ENCODE results near the gene ZNF90.
"Not testable (repeated sequence)": the region's sequence is repeated elsewhere in the genome, so short reads cannot be mapped to it uniquely, and the experiment has no call there.

The ZNF90 gene

GRCh38 chr19:20077791-20078463 is at the start of gene ZNF90:
Gene ZNF90 (plus strand): TSS chr19:20078000. CDS start chr19:20078133, 133 bp downstream.
- peak; percentile 92 for DNase-seq

DNA sequence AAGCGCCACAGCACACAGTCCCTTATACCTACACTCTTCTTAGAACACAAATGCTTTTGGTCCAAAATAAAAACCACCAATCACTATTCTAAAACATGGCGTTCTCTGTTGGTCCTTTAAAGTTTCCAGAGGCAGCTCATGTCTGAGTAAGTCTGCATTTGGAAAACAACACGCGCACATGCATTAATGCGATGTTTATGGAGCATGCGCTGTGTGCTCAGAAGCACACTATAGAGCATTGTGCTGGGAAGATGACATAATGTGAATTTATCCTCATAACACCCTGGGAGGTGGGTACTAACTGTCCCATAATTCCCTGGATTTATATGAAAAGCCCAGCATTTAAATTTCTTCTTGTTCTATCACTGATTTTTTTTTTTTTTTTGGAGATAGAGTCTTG is 49.2 kb upstream of the ZNF90 start:
- no peak for DNase-seq

DNA sequence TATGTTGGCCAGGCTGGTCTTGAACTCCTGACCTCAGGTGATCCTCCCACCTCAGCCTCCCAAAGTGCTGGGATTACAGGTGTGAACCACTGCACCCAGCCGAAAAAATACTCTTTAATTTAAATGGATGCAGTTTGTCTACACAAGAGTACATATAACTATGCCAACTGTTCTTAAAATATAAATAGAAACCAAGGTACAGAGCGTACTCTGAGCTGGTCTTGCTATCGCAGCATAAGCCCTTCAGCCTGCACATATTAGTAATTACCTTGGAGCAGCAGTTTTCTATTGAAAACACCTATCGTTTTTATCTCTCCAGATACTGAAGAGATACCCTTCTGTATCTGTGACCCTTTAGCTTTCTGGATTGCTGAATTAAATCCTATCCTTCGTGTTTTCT is 41.9 kb upstream of the ZNF90 start:
- no peak for DNase-seq

- no peak for DNase-seq
These were observed 39.2 kb upstream of the ZNF90 start for GRCh38 chr19:20038358-20039202.

DNA sequence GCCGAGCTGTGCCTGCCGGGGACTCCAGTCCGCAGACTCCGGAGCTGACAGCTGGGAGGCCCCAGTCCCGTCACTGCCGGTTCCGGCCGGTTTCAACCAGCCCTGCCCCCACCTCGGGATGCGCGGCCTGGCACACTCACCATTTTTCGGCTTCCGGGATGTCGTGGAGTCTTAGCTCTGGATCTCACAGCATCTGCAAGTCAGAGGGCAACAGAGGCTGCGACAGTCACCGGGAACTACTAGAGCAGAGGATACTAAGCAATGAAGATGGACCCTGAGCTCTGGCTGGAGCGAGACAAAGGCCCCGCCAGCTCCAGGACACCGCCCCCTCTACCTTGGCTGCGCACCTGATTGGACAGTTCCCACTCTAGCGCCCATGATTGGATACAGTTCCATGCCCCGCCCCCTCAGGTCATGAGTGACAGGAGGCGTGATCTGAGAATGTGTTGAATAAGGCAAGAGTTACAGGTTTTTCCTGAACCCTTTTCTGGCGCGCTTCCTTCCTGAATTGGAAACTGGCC is 38.5 kb upstream of the ZNF90 start, which contains the start of gene ZNF682:
Gene ZNF682, minus strand, starts transcription at position 303 of the 521 bp plus-strand sequence. Its CDS starts 160 bp downstream, at position 143.
- DNase-seq, result peak; percentile 96 to 98

DNA sequence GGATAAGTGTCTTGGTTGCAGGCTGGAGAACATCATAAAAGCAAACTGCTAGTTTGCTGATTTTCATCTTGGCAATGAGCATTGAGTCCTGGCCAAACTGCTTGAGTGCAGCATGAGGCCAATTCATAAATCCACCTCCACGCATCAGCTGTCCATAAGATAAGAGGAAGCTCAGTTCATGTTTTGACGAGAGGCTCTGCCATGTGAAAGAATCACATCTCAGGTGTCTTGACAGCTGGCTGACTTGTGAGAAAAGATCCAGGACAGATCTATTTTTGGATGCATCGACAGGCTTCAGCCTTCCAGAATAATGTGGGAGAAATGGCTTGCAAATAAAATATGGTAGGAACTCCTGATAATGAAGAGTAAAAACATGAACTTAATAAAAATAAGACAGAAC is 33.1 kb upstream of the ZNF90 start:
- DNase-seq, result no peak

- not testable (repeated sequence) for DNase-seq
These were observed 32.1 kb upstream of the ZNF90 start for GRCh38 chr19:20045742-20046141.

DNA sequence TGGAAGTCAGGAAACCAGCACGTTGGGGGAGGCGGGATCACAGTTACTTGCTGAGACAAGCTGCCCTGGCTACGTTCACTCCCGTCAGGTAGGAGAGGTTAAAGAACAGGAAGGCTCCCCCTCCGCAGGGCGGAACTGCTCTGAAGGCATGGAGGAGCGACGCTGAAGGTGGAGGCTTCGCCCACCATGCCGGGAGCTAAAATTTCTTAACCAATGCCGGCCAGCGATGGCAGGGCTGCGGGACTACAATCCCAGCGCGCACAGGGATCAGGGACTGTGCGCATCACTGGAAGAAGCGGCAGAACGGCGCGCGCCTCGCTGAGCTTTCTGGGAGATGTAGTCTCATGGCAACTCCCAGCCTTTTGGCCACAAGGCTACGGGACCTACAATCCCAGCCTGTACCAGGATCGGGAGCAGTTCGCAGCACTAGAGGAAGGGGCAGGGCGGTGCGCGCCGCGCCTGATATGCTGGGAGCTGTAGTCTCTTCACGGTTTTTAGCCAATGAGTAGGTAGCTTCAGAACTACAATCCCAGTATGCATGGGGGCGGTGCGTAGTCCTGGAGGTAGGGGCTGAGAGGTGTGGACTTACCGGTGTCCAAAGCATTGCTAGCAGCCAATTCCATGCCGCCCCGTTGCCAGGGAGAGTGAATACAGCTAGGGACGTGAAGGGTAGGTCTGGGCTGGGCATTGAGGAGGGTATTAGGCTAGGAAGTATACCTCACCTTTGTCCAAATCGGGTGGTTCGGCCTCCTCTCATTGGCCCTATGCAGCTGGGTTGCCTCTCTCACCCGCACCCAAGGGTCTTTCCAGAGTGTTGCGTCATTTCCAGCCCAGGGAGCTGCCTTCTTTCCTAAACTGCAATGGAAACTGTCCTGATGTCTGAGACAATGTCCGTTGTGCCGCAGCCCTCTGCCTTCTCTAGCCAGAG is 25.7 kb upstream of the ZNF90 start:
- peak; percentile 78 to 82 for DNase-seq

- not testable (repeated sequence) for DNase-seq
These were observed 19.1 kb upstream of the ZNF90 start for GRCh38 chr19:20058738-20059137.

- no peak for DNase-seq
These were observed 17.5 kb upstream of the ZNF90 start for GRCh38 chr19:20060282-20060681.

DNA sequence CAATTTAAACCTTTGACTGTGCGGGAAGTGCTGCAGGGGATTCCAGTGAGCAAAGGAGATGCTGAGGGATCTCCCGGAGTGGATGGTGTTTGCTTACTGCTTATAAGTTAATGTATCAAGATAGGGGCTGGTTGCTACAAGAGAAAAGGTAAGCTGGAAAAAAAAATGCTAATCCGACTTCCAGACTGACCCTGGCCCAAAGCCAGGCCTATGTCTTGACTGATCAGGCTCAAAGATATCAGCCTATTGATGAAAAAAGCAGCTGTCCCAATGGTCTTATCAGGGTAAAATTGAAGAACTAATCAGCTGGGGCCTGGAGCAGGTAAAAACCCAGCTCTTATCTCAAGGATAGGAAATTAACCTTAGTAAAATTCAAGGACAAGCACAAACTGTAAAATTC is 10.9 kb upstream of the ZNF90 start:
- no peak for DNase-seq

DNA sequence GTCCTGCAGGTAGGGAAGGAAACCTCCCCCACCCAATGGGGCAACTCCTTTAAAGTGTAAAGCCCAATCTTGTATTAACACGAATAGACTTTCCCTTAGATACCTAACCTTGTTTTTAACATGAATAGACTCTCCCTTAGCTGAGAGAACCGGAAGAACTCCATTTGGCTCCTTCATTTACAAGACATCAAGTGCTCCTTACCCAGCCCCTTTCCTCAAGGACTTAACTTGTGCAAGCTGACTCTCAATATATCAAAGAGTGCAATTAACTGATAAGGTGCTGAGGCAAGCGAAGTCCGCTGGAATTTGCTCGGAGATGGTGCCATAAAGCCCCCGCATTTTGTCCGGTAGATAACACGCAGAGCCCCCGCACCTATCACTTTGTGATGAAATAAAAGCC is 9.9 kb upstream of the ZNF90 start:
- no peak for DNase-seq

DNA sequence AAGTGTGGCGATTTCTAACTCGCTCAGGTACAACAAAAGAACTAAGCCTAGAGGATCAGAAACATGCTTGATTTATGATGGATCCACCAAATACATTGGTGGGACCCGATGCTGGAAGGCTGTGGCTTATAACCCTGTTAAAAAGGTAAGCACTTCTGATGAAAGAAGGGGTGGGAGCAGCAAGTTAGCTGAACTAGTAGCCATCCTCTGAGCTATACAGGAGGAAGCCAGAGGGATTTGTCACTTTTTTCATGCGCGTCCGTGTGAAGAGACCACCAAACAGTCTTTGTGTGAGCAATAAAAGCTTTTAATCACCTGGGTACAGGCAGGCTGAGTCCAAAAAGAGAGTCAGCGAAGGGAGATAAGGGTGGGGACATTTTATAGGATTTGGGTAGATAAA is 9.2 kb upstream of the ZNF90 start:
- not testable (repeated sequence) for DNase-seq

DNA sequence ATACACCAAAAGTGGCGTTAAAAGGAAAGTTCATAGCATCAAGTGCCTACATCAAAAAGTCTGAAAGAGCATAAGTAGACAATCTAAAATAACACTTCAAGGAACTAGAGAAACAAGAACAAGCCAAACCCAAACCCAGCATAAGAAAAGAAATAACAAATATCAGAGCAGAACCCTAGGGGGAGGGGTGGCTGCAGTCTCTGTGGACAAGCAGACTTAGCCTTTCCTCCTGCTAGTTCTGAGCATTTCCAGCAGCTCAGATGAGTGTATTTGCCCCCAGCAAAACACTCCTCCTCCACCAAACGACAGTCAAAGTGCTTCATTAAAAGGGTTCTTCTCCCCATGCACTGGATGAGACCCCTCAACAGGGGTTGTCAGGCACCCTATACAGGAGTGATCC is 7.1 kb upstream of the ZNF90 start:
- DNase-seq, result no peak

DNA sequence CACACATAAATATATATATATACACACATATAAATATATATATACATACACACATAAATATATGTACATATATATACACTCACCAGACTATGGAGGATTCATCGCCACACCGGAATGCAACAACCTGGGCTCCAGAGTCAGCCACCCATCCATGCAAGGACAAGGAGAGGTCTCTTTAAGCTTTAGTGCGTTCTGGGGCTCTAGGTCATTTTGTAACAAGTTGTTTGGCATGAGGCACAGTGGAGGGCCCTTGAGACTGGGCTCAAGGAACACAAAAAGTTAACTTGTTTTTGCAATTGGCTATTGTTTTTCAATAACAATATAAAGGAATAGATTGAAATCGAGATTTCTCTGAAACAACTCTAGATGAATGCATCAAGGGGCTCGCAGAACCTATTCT is 4.9 kb upstream of the ZNF90 start:
- no peak for DNase-seq

GRCh38 chr19:20078581-20079031 is 806 bp downstream of the ZNF90 start:
- DNase-seq, result peak; percentile 37 to 41

DNA sequence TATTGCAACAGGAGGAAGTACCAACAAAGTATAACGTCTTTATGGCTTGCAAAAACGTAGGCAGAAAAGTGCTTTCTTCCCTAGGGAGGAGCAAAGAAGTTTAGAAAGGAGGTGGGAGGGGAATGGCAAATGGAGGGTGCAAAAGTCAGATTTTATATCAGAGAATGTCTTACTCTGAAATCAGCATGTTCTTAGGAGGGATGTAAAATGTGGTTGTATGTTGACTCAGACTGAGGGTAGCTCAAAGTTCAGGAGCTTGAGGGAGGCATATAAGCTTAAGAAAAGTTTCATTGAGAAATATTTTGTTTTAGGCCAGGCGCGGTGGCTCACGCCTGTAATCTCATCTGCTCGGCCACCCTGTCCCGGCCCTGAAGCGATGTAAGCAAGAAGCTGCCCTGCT is 1.7 kb downstream of the ZNF90 start:
- no peak for DNase-seq

GRCh38 chr19:20080656-20081055 is 2.9 kb downstream of the ZNF90 start:
- no peak for DNase-seq

GRCh38 chr19:20082232-20082833 is 4.5 kb downstream of the ZNF90 start:
- not testable (repeated sequence) for DNase-seq

DNA sequence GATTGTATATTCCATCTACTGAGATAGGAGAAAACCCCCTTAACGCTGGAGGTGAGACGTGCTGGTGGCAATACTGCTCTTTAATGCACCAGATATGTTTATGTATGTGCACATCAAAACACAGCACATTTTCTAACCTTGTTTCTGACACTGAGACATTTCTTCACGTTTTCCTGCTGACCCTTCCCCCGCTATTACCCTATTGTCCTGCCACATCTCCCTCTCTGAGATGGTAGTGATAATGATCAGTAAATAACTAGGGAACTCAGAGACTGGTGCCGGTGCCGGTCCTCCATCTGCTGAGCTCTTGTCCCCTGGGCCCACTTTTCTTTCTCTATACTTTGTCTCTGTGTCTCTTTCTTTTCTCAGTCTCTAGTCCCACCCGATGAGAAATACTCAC is 5.1 kb downstream of the ZNF90 start:
- not testable (repeated sequence) for DNase-seq

GRCh38 chr19:20102097-20102496 is 24.3 kb downstream of the ZNF90 start:
- DNase-seq, result no peak

- no peak for DNase-seq
These were observed 25.4 kb downstream of the ZNF90 start for GRCh38 chr19:20103091-20103740.
